IMR-90 (cell line): ENCODE data around the gene A4GALT. TPM values are rescaled to one million over a fixed set of nuclear protein-coding genes. Genes with fewer than 3 reads are reported as not detected.

Experiments used
- ATAC-seq: fragments of 200-7000 bp; cut with Tn5 transposase; 2 replicates; pipeline ENCODE4 v1.9.1; 2020; ENCODE audit warnings: low read depth, mild to moderate bottlenecking, moderate library complexity
- BruUV-seq: library from RNA; stranded (reverse); fragments of 400-500 nt; replicated peaks from 2 replicates; lab custom pipeline; 2021; lab: Mats Ljungman, UMichigan
- CTCF ChIA-PET: fragments of 300-600 bp; formaldehyde crosslinking; extraction: SDS; loops from one replicate; lab custom pipeline; 2021; ENCODE audit warnings: antibody characterized with exemption; lab: Yijun Ruan, JAX
- POLR2A ChIA-PET: fragments of 300-600 bp; sonication (Branson Sonifier 250); formaldehyde crosslinking; loops from one replicate; lab custom pipeline; 2022; ENCODE audit warnings: antibody characterized with exemption; ENCODE audit not compliant: unreplicated experiment; lab: Charles Lee
- DNase-seq: peaks from one replicate; pipeline ENCODE4 v3.0.0; 2013
- H2AFZ ChIP-seq: replicated peaks from 2 replicates; pipeline ENCODE3; 2013; ENCODE audit warnings: low read length, mild to moderate bottlenecking; ENCODE audit not compliant: poor library complexity
- H2AK5ac ChIP-seq: 2 replicates; pipeline ENCODE4 v1.6.1; 2013; ENCODE audit warnings: low read depth, low read length, inconsistent platforms
- H2AK9ac ChIP-seq: replicated peaks from 2 replicates; pipeline ENCODE3; 2013; ENCODE audit warnings: mild to moderate bottlenecking, low read depth, low read length, moderate library complexity; ENCODE audit not compliant: poor library complexity
- H2BK120ac ChIP-seq: 2 replicates; pipeline ENCODE4 v1.6.1; 2013; ENCODE audit warnings: low read depth, low read length, inconsistent platforms
- H2BK15ac ChIP-seq: 3 replicates; pipeline ENCODE4 v1.6.1; 2013; ENCODE audit warnings: low read depth, low read length, inconsistent platforms
- H2BK20ac ChIP-seq: 2 replicates; pipeline ENCODE4 v1.6.1; 2013; ENCODE audit warnings: low read depth, mild to moderate bottlenecking, inconsistent platforms, low read length, moderate library complexity
- H2BK5ac ChIP-seq: 2 replicates; pipeline ENCODE4 v1.6.1; 2013; ENCODE audit warnings: mild to moderate bottlenecking, low read depth, low read length, inconsistent platforms; ENCODE audit not compliant: poor library complexity, severe bottlenecking
- H3K14ac ChIP-seq: replicated peaks from 2 replicates; pipeline ENCODE4 v1.6.1; 2013; ENCODE audit warnings: low read depth, low read length, inconsistent platforms
- H3K18ac ChIP-seq: 2 replicates; pipeline ENCODE4 v1.6.1; 2013; ENCODE audit warnings: low read depth, low read length, control low read depth
- H3K23ac ChIP-seq: 2 replicates; pipeline ENCODE4 v1.6.1; 2013; ENCODE audit warnings: low read depth, low read length, inconsistent platforms
- H3K27ac ChIP-seq: 2 replicates; pipeline ENCODE4 v1.5.1; 2013; ENCODE audit warnings: mild to moderate bottlenecking, control low read depth, low read length; ENCODE audit not compliant: insufficient read depth
- H3K27me3 ChIP-seq: 2 replicates; pipeline ENCODE4 v1.6.1; 2013; ENCODE audit warnings: low read length; ENCODE audit not compliant: control insufficient read depth, insufficient read depth
- H3K36me3 ChIP-seq: 2 replicates; pipeline ENCODE4 v1.6.1; 2013; ENCODE audit warnings: low read length, mixed read lengths; ENCODE audit not compliant: control insufficient read depth, insufficient read depth
- H3K4ac ChIP-seq: 2 replicates; pipeline ENCODE4 v1.6.1; 2013; ENCODE audit warnings: low read depth, low read length, inconsistent platforms
- H3K4me1 ChIP-seq: 2 replicates; pipeline ENCODE4 v1.6.1; 2013; ENCODE audit warnings: low read length, mixed read lengths; ENCODE audit not compliant: control insufficient read depth, insufficient read depth
- H3K4me2 ChIP-seq: 2 replicates; pipeline ENCODE4 v1.6.1; 2013; ENCODE audit warnings: low read depth, mild to moderate bottlenecking, control low read depth, low read length, moderate library complexity
- H3K4me3 ChIP-seq: 2 replicates; pipeline ENCODE4 v1.5.1; 2013; ENCODE audit warnings: low read depth, mild to moderate bottlenecking, control low read depth, low read length, moderate library complexity; ENCODE audit not compliant: insufficient read depth
- H3K56ac ChIP-seq: 2 replicates; pipeline ENCODE4 v1.6.1; 2013; ENCODE audit warnings: low read length, inconsistent platforms; ENCODE audit not compliant: insufficient read depth; ENCODE audit errors: extremely low read depth
- H3K79me1 ChIP-seq, 2 experiments: 2 replicates each; pipeline ENCODE4 v1.6.1; 2013; ENCODE audit warnings: low read length in 2 of 2, inconsistent platforms in 1 of 2, low read depth in 1 of 2
- H3K9ac ChIP-seq: 2 replicates; pipeline ENCODE4 v1.6.1; 2013; ENCODE audit warnings: low read depth, low read length, control low read depth
- H3K9me1 ChIP-seq: 2 replicates; pipeline ENCODE4 v1.6.1; 2013; ENCODE audit warnings: low read length, inconsistent platforms; ENCODE audit not compliant: insufficient read depth
- H3K9me3 ChIP-seq: 2 replicates; pipeline ENCODE4 v1.6.1; 2013; ENCODE audit warnings: low read length; ENCODE audit not compliant: control insufficient read depth, insufficient read depth
- H4K20me1 ChIP-seq: 2 replicates; pipeline ENCODE4 v1.6.1; 2013; ENCODE audit warnings: low read length, inconsistent platforms; ENCODE audit not compliant: insufficient read depth
- H4K5ac ChIP-seq: 2 replicates; pipeline ENCODE4 v1.6.1; 2013; ENCODE audit warnings: mild to moderate bottlenecking, low read depth, low read length, control low read depth
- H4K8ac ChIP-seq, 2 experiments: 2 replicates each; pipeline ENCODE4 v1.6.1; 2013; ENCODE audit warnings: low read depth in 2 of 2, low read length in 2 of 2, control low read depth in 1 of 2, inconsistent platforms in 1 of 2
- H4K91ac ChIP-seq: 2 replicates; pipeline ENCODE4 v1.6.1; 2013; ENCODE audit warnings: low read depth, low read length, inconsistent platforms; ENCODE audit not compliant: insufficient read depth
- BHLHE40 ChIP-seq: fragments of 150-350 bp; IDR thresholded peaks from 2 replicates; pipeline ENCODE4 v1.6.1; 2016; ENCODE audit warnings: mild to moderate bottlenecking, low read depth, low read length
- CEBPB ChIP-seq: IDR thresholded peaks from 2 replicates; pipeline ENCODE4 v1.6.1; 2012; ENCODE audit warnings: low read depth, low read length, improper control_type of control experiment
- CHD1 ChIP-seq: IDR thresholded peaks from 2 replicates; pipeline ENCODE4 v1.6.1; 2012; ENCODE audit warnings: low read depth, low read length, improper control_type of control experiment
- MAFK ChIP-seq: IDR thresholded peaks from 2 replicates; pipeline ENCODE4 v1.6.1; 2012; ENCODE audit warnings: low read depth, low read length, improper control_type of control experiment
- MAZ ChIP-seq: IDR thresholded peaks from 2 replicates; pipeline ENCODE4 v1.6.1; 2012; ENCODE audit warnings: low read depth, mild to moderate bottlenecking, low read length, improper control_type of control experiment, moderate library complexity, borderline replicate concordance
- MXI1 ChIP-seq: IDR thresholded peaks from 2 replicates; pipeline ENCODE4 v1.6.1; 2012; ENCODE audit warnings: low read depth, mild to moderate bottlenecking, low read length, moderate library complexity, borderline replicate concordance
- NFE2L2 ChIP-seq: fragments of 150-350 bp; IDR thresholded peaks from 2 replicates; pipeline ENCODE4 v1.6.1; 2016; ENCODE audit warnings: low read depth, mild to moderate bottlenecking, low read length
- POLR2A ChIP-seq: IDR thresholded peaks from 2 replicates; pipeline ENCODE4 v1.6.1; 2012; ENCODE audit warnings: mild to moderate bottlenecking, low read depth, low read length
- RAD21 ChIP-seq: IDR thresholded peaks from 2 replicates; pipeline ENCODE4 v1.6.1; 2012; ENCODE audit warnings: low read length, improper control_type of control experiment
- RCOR1 ChIP-seq: IDR thresholded peaks from 2 replicates; pipeline ENCODE4 v1.6.1; 2012; ENCODE audit warnings: mild to moderate bottlenecking, low read length, improper control_type of control experiment; ENCODE audit not compliant: insufficient replicate concordance
- RFX5 ChIP-seq: IDR thresholded peaks from 2 replicates; pipeline ENCODE4 v1.8.0; 2012; ENCODE audit warnings: low read depth, mild to moderate bottlenecking, low read length, moderate library complexity
- SMC3 ChIP-seq: fragments of 150-350 bp; IDR thresholded peaks from 2 replicates; pipeline ENCODE4 v1.6.1; 2016; ENCODE audit warnings: low read depth, mild to moderate bottlenecking, antibody characterized with exemption, low read length, moderate library complexity
- WGBS, 2 experiments: methylation state at CpG; one replicate each; pipeline versions ENCODE4 v1.1.5 to v1.1.7; 2013; ENCODE audit warnings: missing lambda C conversion rate in 2 of 2; ENCODE audit not compliant: insufficient read length in 1 of 2; ENCODE audit errors: extremely low coverage in 2 of 2; 5-methylcytosine and 5-hydroxymethylcytosine counted together
- dilution Hi-C: fragments of 300-500 bp; cut with HindIII; formaldehyde crosslinking; loops from one replicate; pipeline ENCODE4 v1.14.3; 2018; ENCODE audit warnings: low sequenced_read_pairs; ENCODE audit not compliant: unreplicated experiment
- in situ Hi-C: fragments of 300-500 bp; cut with MboI; formaldehyde crosslinking; loops from 3 replicates; pipeline ENCODE4 v1.14.3; 2019; ENCODE audit warnings: low sequenced_read_pairs, inconsistent platforms, mixed read lengths
- intact Hi-C: fragments of 100-400 bp; cut with micrococcal nuclease; formaldehyde crosslinking; loops from 2 replicates; pipeline ENCODE4 v1.10.0; 2022
- polyA plus RNA-seq, 3 experiments: library from polyadenylated mRNA; depleted of rRNA; stranded (reverse); fragments of >200 nt; gene quantifications; 2 replicates each; pipeline ENCODE4 v1.2.3, GENCODE V29; 2012; ENCODE audit warnings: low replicate concordance in 1 of 3
- total RNA-seq: library from RNA; depleted of rRNA; stranded (reverse); fragments of >200 nt; gene quantifications from 2 replicates; pipeline ENCODE4 v1.2.3, GENCODE V29; 2012
- TF ChIP-seq, protein P1 (sequence below): fragments of 150-350 bp; IDR thresholded peaks from 2 replicates; pipeline ENCODE4 v1.6.1; 2017; ENCODE audit warnings: mild to moderate bottlenecking, antibody characterized with exemption, low read length, low read depth
- TF ChIP-seq, protein P2 (sequence below): fragments of 150-350 bp; IDR thresholded peaks from 2 replicates; pipeline ENCODE4 v1.6.1; 2016; ENCODE audit warnings: low read depth, mild to moderate bottlenecking, low read length, moderate library complexity, borderline replicate concordance
- TF ChIP-seq, protein P3 (sequence below): conservative IDR thresholded peaks from 2 replicates; pipeline ENCODE4 v1.5.1; 2012; ENCODE audit warnings: mild to moderate bottlenecking, low read depth, low read length, improper control_type of control experiment

Gene A4GALT
- total and polyA plus RNA-seq, 2 of the 4 experiments (the other 2 are of a cell fraction): 1.6 to 6.1 TPM

DNA sequence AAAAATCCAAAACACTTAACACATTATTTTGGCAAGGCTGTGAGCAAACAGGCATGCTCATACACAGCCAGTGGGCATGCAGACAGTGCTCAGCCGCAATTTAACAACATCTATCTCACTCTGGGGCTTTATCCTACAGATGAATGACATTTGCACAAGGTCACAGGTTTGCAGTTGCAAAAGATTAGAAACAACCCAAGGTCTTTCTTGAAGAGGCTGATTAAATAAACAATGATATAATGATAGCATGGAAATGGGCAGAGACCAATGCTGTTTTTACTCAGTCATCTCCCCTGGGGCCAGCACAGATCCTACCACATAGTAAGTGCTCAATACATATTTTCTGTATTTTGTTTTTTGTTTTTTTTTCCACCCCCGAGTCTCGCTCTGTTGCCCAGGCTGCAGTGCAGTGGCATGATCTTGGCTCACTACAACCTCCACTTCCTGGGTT lies 9.4 kb downstream of the A4GALT start:
- no peak overlapping the region for H4K8ac ChIP-seq
- H3K9me3 ChIP-seq: no peaks in the 10 kb centered on the region; the same call in 1 of the 2 replicates
- no peak overlapping the region for H3K56ac ChIP-seq
- H3K4ac ChIP-seq: no peak overlapping the region
- H3K27me3 ChIP-seq: no peaks in the 10 kb centered on the region
- H2AK5ac ChIP-seq: no peak overlapping the region
- no peak overlapping the region for H3K9ac ChIP-seq
- H4K5ac ChIP-seq: no peak overlapping the region
- no peak overlapping the region for H2AFZ ChIP-seq
- in situ Hi-C loops (no loop called here), intact Hi-C loops (no loop called here), dilution Hi-C loops (no loop called here)
- H3K4me3 ChIP-seq: no peak overlapping the region
- H3K4me1 ChIP-seq: peaks cover 6% of the 10 kb centered on the region
- no peak for TF ChIP-seq CEBPB
- TF ChIP-seq MAZ: no peak
- TF ChIP-seq BHLHE40: no peak
- no peak for TF ChIP-seq RFX5
- no peak for TF ChIP-seq MAFK
- TF ChIP-seq, protein P1, sequence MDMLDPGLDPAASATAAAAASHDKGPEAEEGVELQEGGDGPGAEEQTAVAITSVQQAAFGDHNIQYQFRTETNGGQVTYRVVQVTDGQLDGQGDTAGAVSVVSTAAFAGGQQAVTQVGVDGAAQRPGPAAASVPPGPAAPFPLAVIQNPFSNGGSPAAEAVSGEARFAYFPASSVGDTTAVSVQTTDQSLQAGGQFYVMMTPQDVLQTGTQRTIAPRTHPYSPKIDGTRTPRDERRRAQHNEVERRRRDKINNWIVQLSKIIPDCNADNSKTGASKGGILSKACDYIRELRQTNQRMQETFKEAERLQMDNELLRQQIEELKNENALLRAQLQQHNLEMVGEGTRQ: no peak
- no peak for TF ChIP-seq SMC3
- TF ChIP-seq CHD1: no peak
- TF ChIP-seq, protein P2, sequence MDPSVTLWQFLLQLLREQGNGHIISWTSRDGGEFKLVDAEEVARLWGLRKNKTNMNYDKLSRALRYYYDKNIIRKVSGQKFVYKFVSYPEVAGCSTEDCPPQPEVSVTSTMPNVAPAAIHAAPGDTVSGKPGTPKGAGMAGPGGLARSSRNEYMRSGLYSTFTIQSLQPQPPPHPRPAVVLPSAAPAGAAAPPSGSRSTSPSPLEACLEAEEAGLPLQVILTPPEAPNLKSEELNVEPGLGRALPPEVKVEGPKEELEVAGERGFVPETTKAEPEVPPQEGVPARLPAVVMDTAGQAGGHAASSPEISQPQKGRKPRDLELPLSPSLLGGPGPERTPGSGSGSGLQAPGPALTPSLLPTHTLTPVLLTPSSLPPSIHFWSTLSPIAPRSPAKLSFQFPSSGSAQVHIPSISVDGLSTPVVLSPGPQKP: no peak
- no peak for TF ChIP-seq NFE2L2
- TF ChIP-seq RCOR1: no peak
- TF ChIP-seq, protein P3, sequence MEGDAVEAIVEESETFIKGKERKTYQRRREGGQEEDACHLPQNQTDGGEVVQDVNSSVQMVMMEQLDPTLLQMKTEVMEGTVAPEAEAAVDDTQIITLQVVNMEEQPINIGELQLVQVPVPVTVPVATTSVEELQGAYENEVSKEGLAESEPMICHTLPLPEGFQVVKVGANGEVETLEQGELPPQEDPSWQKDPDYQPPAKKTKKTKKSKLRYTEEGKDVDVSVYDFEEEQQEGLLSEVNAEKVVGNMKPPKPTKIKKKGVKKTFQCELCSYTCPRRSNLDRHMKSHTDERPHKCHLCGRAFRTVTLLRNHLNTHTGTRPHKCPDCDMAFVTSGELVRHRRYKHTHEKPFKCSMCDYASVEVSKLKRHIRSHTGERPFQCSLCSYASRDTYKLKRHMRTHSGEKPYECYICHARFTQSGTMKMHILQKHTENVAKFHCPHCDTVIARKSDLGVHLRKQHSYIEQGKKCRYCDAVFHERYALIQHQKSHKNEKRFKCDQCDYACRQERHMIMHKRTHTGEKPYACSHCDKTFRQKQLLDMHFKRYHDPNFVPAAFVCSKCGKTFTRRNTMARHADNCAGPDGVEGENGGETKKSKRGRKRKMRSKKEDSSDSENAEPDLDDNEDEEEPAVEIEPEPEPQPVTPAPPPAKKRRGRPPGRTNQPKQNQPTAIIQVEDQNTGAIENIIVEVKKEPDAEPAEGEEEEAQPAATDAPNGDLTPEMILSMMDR: no peak
- no peak for TF ChIP-seq POLR2A
- TF ChIP-seq MXI1: no peak
- TF ChIP-seq RAD21: no peak
- H2BK20ac ChIP-seq: no peak overlapping the region
- no peak overlapping the region for H3K27ac ChIP-seq
- H3K4me2 ChIP-seq: no peak overlapping the region
- H3K14ac ChIP-seq: no peak overlapping the region
- ChIA-PET POLR2A (interaction anchor here (0.6 to 0.7 kb wide), 2 partner anchors 104 to 280 kb away, joined by 3 to 10 read pairs; no protein-coding TSS in a partner anchor), CTCF (interaction anchor here (0.6 kb wide), 2 partner anchors 24 to 53 kb away, joined by 5 to 6 read pairs; no protein-coding TSS in a partner anchor)
- H3K23ac ChIP-seq: no peak overlapping the region
- H2AK9ac ChIP-seq: no peak overlapping the region
- no peak for ATAC-seq
- peaks cover 9% of the 10 kb centered on the region; the same call in 1 of the 2 replicates for H3K9me1 ChIP-seq
- H2BK120ac ChIP-seq: no peak overlapping the region
- peaks cover 19% of the 10 kb centered on the region for H4K20me1 ChIP-seq
- no TSS peak for BruUV-seq
- no peak overlapping the region for H3K18ac ChIP-seq
- H2BK15ac ChIP-seq: no peak overlapping the region
- DNase-seq: no peak
- peaks cover 33 to 55% of the 10 kb centered on the region in 2 experiments for H3K79me1 ChIP-seq
- H3K36me3 ChIP-seq: peaks cover 4% of the 10 kb centered on the region
- no peak overlapping the region for H2BK5ac ChIP-seq
- no peak overlapping the region for H4K91ac ChIP-seq
- WGBS, 2 experiments: no CpG with 5 or more reads among the region's 3 CpGs
